BJ (cell line): ENCODE measurements around the gene HTR3D. TPM values are rescaled to one million over a fixed set of nuclear protein-coding genes. Genes with fewer than 3 reads are reported as not detected.
"Not testable (repeated sequence)": the region's sequence is repeated elsewhere in the genome, so short reads cannot be mapped to it uniquely, and the experiment has no call there.

Source experiments
- CTCF ChIA-PET: fragments of 350-600 bp; formaldehyde crosslinking; extraction: SDS; loops from one replicate; lab custom pipeline; 2021; ENCODE audit warnings: antibody characterized with exemption, inconsistent platforms; lab: Yijun Ruan, JAX
- POLR2A ChIA-PET: fragments of 300-600 bp; sonication (Branson Sonifier 250); formaldehyde crosslinking; extraction: SDS; loops from one replicate; lab custom pipeline; 2021; ENCODE audit warnings: antibody characterized with exemption; lab: Charles Lee
- DNase-seq: peaks from one replicate; pipeline ENCODE4 v3.0.0-alpha.2; 2011; ENCODE audit warnings: low read depth
- H3K27me3 ChIP-seq: 2 replicates; pipeline ENCODE4 v1.6.0; 2011; ENCODE audit warnings: low read length; ENCODE audit not compliant: control insufficient read depth, insufficient read depth
- H3K36me3 ChIP-seq: 2 replicates; pipeline ENCODE4 v1.5.1; 2011; ENCODE audit warnings: low read length; ENCODE audit not compliant: control insufficient read depth, insufficient read depth
- H3K4me3 ChIP-seq: 2 replicates; pipeline ENCODE4 v1.5.1; 2011; ENCODE audit warnings: low read depth, mild to moderate bottlenecking, control low read depth, low read length
- polyA plus RNA-seq: library from polyadenylated mRNA; depleted of rRNA; stranded (reverse); fragments of >200 nt; gene quantifications from 2 replicates; pipeline ENCODE4 v1.2.3, GENCODE V29; 2011
- TF ChIP-seq, protein P1 (sequence below): IDR thresholded peaks from 2 replicates; pipeline ENCODE4 v1.5.1; 2011; ENCODE audit warnings: low read depth, mild to moderate bottlenecking, control low read depth, inconsistent platforms, low read length, moderate library complexity; ENCODE audit not compliant: insufficient read depth

HTR3D gene
- polyA plus RNA-seq, 1 experiment, result not detected

DNA sequence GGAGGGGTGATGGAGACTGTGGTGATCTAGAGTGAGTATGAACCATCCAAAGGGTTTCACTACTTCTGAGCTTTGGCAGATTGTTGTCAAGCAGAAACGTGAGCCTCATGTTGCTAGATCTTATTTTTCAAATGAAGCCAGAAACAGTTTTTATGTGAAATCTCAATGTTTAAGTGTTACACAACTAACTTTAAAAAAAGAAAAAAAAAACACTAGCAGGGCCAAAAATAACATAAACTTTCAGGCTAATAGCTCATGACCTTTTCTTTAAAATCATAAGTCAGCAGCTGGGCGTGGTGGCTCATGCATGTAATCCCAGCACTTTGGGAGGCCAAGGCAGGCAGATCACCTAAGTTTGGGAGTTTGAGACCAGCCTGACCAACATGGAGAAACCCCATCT, 2.1 kb upstream of the HTR3D start:
- Histone ChIP-seq H3K4me3 (no peak overlapping the region), H3K27me3 (peaks cover 4% of the 10 kb centered on the region), H3K36me3 (no peaks in the 10 kb centered on the region)
- ChIA-PET POLR2A (no interaction called here), CTCF (interaction anchor here (1.0 kb wide), 2 partner anchors 11 kb away, joined by 3 read pairs; no protein-coding TSS in a partner anchor)
- TF ChIP-seq, protein P1, sequence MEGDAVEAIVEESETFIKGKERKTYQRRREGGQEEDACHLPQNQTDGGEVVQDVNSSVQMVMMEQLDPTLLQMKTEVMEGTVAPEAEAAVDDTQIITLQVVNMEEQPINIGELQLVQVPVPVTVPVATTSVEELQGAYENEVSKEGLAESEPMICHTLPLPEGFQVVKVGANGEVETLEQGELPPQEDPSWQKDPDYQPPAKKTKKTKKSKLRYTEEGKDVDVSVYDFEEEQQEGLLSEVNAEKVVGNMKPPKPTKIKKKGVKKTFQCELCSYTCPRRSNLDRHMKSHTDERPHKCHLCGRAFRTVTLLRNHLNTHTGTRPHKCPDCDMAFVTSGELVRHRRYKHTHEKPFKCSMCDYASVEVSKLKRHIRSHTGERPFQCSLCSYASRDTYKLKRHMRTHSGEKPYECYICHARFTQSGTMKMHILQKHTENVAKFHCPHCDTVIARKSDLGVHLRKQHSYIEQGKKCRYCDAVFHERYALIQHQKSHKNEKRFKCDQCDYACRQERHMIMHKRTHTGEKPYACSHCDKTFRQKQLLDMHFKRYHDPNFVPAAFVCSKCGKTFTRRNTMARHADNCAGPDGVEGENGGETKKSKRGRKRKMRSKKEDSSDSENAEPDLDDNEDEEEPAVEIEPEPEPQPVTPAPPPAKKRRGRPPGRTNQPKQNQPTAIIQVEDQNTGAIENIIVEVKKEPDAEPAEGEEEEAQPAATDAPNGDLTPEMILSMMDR, result no peak
- no peak for DNase-seq

DNA sequence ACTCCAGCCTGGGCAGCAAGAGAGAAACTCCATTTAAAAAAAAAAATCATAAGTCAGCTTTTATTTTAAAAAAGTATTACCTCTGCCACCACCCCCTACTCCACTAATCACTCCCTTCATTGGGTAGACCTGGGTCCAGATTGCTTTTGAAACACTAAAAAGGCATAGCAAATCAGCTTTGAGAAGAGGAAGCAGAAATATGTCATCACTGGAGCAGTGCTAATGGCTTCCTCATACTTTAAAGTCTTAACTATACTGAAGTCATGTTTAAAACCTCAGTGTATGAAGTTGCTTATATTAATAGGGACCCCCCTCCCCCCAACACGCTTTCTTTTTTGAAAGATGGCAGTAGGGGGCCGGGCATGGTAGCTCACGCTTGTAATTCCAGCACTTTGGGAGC, 1.0 kb upstream of the HTR3D start:
- ChIA-PET CTCF (interaction anchor here (0.6 kb wide), 1 partner anchor 21 kb away, joined by 4 read pairs; no protein-coding TSS in a partner anchor), POLR2A (no interaction called here)

DNA sequence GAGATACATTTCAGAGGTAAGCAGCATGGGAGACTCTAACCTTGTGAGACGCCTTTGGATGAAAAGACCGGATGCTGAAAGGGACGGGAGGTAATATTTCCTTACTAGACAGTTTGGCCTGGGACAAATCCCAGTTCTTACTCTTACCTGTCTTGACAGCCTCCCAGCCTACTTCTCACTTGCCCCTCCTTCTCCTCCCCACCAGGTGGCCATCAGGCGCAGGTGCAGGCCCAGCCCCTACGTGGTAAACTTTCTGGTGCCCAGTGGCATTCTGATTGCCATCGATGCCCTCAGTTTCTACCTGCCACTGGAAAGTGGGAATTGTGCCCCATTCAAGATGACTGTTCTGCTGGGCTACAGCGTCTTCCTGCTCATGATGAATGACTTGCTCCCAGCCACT, 6.3 kb downstream of the HTR3D start:
- 0 out of 2 replicates have a peak, but pooled peaks cover 1% of the 10 kb centered on the region for H3K27me3 ChIP-seq
- TF ChIP-seq, protein P1, result no peak
- ChIA-PET POLR2A (no interaction called here), CTCF (no interaction called here)
- H3K4me3 ChIP-seq, result no peak overlapping the region
- no peaks in the 10 kb centered on the region for H3K36me3 ChIP-seq
- DNase-seq, result no peak

More for the DNA sequence above, 1.0 kb upstream of the HTR3D start:
- TF ChIP-seq, protein P1, result no peak
- H3K4me3 ChIP-seq, result no peak overlapping the region
- no peak for DNase-seq
- H3K36me3 ChIP-seq, result no peaks in the 10 kb centered on the region
- peaks cover 4% of the 10 kb centered on the region for H3K27me3 ChIP-seq

DNA sequence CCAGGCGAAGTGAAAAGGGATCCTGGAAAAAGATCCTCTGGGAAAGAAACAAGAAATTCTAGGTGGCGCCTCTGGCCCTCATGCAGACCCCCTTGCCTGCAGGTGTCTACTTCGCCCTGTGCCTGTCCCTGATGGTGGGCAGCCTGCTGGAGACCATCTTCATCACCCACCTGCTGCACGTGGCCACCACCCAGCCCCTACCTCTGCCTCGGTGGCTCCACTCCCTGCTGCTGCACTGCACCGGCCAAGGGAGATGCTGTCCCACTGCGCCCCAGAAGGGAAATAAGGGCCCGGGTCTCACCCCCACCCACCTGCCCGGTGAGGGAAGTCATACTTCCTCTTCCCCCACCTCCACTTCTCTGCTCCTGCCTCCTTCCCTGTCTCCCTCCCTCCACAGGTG, 6.8 kb downstream of the HTR3D start:
- POLR2A ChIA-PET, H3K36me3 ChIP-seq, H3K4me3 ChIP-seq, H3K27me3 ChIP-seq, CTCF ChIA-PET, DNase-seq: not testable (repeated sequence)

DNA sequence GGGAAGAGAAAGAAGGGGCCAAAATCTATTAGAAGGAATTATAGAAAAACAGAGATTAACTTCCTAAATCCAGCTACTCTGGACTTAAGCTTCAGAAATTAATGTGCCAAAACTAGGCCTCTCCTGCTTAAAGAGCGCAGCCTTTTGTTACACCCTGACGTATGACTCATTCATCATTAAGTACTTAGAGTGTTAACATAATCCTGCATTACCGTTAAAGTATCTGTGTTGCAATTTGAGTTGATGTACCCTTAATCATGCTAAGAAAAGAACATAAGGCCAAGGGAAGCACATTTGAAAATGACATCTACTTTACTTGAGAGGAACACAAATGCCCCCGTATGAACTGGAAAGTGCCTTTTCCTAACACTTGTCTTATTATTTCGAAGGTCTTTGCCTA, 7.9 kb downstream of the HTR3D start:
- Histone ChIP-seq H3K4me3 (no peak overlapping the region), H3K36me3 (no peaks in the 10 kb centered on the region), H3K27me3 (no peaks in the 10 kb centered on the region)
- ChIA-PET POLR2A (no interaction called here), CTCF (interaction anchor here (1.0 to 1.4 kb wide), 5 partner anchors 10 to 251 kb away, joined by 3 to 5 read pairs (median 3); partner anchors contain the start of gene ABCC5)
- DNase-seq, result no peak
- TF ChIP-seq, protein P1, result no peak

DNA sequence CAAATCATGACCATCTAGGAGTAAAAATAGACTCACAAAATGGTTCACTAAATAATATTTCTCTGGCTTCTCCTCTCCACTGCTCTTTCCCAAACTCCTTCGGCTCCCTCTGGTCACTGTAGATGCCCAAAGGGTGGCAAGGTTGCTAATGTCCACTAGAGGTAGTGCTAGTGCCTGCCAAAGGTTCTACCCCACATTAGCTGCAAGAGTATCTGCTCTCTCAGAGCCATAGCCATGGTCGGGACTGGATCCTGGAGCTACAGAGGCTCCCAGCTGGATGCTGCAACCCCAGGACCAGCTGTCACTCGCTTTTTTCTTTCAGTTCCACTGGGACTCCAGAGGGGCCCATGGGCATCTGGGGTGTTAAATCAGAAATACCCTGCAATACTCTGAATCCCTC, 8.5 kb downstream of the HTR3D start:
- TF ChIP-seq, protein P1, result peak; percentile 55
- CTCF ChIA-PET, result interaction anchor here (1.2 to 1.4 kb wide), 4 partner anchors 11 to 250 kb away, joined by 3 to 5 read pairs (median 3); partner anchors contain the start of gene ABCC5
- POLR2A ChIA-PET, result no interaction called here

More for the DNA sequence above, 8.5 kb downstream of the HTR3D start:
- Histone ChIP-seq H3K36me3 (no peaks in the 10 kb centered on the region), H3K27me3 (no peaks in the 10 kb centered on the region), H3K4me3 (no peak overlapping the region)
- no peak for DNase-seq
